ENCODE results near the gene ZNF384. TPM values are rescaled to one million over a fixed set of nuclear protein-coding genes. Genes with fewer than 3 reads are reported as not detected.

Gene ZNF384
- total and polyA plus RNA-seq, 2 experiments from 2014 or later, result 20.5 to 35.9 TPM

Small RNA genes within 50 kb of the gene (small RNA-seq; reads per million reads assigned to genes)
- not detected for gene RNU6-781P (ENCODE audit: low replicate concordance)

Other genes with a start within 250 kb of the ZNF384 start
- not detected in 2 replicates for gene CD27, start 244.4 kb downstream of the ZNF384 start, total RNA-seq (2014; rRNA removed; shearing (Covaris generic))
- 0.49 and 0.53 TPM in 2 replicates for gene CD27, start 244.4 kb downstream of the ZNF384 start, polyA plus RNA-seq (2016; fragmentation: Nextera tagmentation; extraction: Ambion mirVana)
- 0.59 and 0.66 TPM in 2 replicates for gene TAPBPL, start 237.3 kb downstream of the ZNF384 start, total RNA-seq (2014; rRNA removed; shearing (Covaris generic))
- 0.52 and 0.65 TPM in 2 replicates for gene TAPBPL, start 237.3 kb downstream of the ZNF384 start, polyA plus RNA-seq (2016; fragmentation: Nextera tagmentation; extraction: Ambion mirVana)
- 13.9 and 18.3 TPM in 2 replicates for gene VAMP1, start 218.7 kb downstream of the ZNF384 start, total RNA-seq (2014; rRNA removed; shearing (Covaris generic))
- gene VAMP1, start 218.7 kb downstream of the ZNF384 start, polyA plus RNA-seq (2016; fragmentation: Nextera tagmentation; extraction: Ambion mirVana), result 11.2 and 16.1 TPM in 2 replicates
- gene MRPL51, start 196.1 kb downstream of the ZNF384 start, total RNA-seq (2014; rRNA removed; shearing (Covaris generic)), result 75.1 and 93.9 TPM in 2 replicates
- 432 and 463 TPM in 2 replicates for gene MRPL51, start 196.1 kb downstream of the ZNF384 start, polyA plus RNA-seq (2016; fragmentation: Nextera tagmentation; extraction: Ambion mirVana)
- 217 and 389 TPM in 2 replicates for gene NCAPD2, start 195.3 kb downstream of the ZNF384 start, total RNA-seq (2014; rRNA removed; shearing (Covaris generic))
- 32.7 and 34.2 TPM in 2 replicates for gene NCAPD2, start 195.3 kb downstream of the ZNF384 start, polyA plus RNA-seq (2016; fragmentation: Nextera tagmentation; extraction: Ambion mirVana)
- 5,269 and 5,853 TPM in 2 replicates for gene GAPDH, start 154.9 kb downstream of the ZNF384 start, total RNA-seq (2014; rRNA removed; shearing (Covaris generic))
- 6,140 and 6,219 TPM in 2 replicates for gene GAPDH, start 154.9 kb downstream of the ZNF384 start, polyA plus RNA-seq (2016; fragmentation: Nextera tagmentation; extraction: Ambion mirVana)
- 8.8 and 12.9 TPM in 2 replicates for gene IFFO1, start 133.3 kb downstream of the ZNF384 start, total RNA-seq (2014; rRNA removed; shearing (Covaris generic))
- gene IFFO1, start 133.3 kb downstream of the ZNF384 start, polyA plus RNA-seq (2016; fragmentation: Nextera tagmentation; extraction: Ambion mirVana), result 8.9 and 11.2 TPM in 2 replicates
- gene NOP2, start 121.1 kb downstream of the ZNF384 start, total RNA-seq (2014; rRNA removed; shearing (Covaris generic)), result 67.2 and 67.9 TPM in 2 replicates
- 63.3 and 63.4 TPM in 2 replicates for gene NOP2, start 121.1 kb downstream of the ZNF384 start, polyA plus RNA-seq (2016; fragmentation: Nextera tagmentation; extraction: Ambion mirVana)
- gene CHD4, start 82.0 kb downstream of the ZNF384 start, total RNA-seq (2014; rRNA removed; shearing (Covaris generic)), result 301 and 351 TPM in 2 replicates
- gene CHD4, start 82.0 kb downstream of the ZNF384 start, polyA plus RNA-seq (2016; fragmentation: Nextera tagmentation; extraction: Ambion mirVana), result 317 and 370 TPM in 2 replicates
- 0.38 and 0.89 TPM in 2 replicates for gene LPAR5, start 53.4 kb downstream of the ZNF384 start, total RNA-seq (2014; rRNA removed; shearing (Covaris generic))
- gene LPAR5, start 53.4 kb downstream of the ZNF384 start, polyA plus RNA-seq (2016; fragmentation: Nextera tagmentation; extraction: Ambion mirVana), result 0.32 and 0.38 TPM in 2 replicates
- 2.2 TPM in 1 of 2 replicates, not detected in the other for gene ACRBP, start 41.9 kb downstream of the ZNF384 start, total RNA-seq (2014; rRNA removed; shearing (Covaris generic))
- gene ACRBP, start 41.9 kb downstream of the ZNF384 start, polyA plus RNA-seq (2016; fragmentation: Nextera tagmentation; extraction: Ambion mirVana), result 0.70 TPM in 1 of 2 replicates, not detected in the other
- gene ING4, start 26.3 kb downstream of the ZNF384 start, total RNA-seq (2014; rRNA removed; shearing (Covaris generic)), result 22.0 and 27.7 TPM in 2 replicates
- 25.5 and 29.6 TPM in 2 replicates for gene ING4, start 26.3 kb downstream of the ZNF384 start, polyA plus RNA-seq (2016; fragmentation: Nextera tagmentation; extraction: Ambion mirVana)
- 2.0 and 2.2 TPM in 2 replicates for gene PIANP, start 11.4 kb upstream of the ZNF384 start, total RNA-seq (2014; rRNA removed; shearing (Covaris generic))
- 6.4 and 7.7 TPM in 2 replicates for gene PIANP, start 11.4 kb upstream of the ZNF384 start, polyA plus RNA-seq (2016; fragmentation: Nextera tagmentation; extraction: Ambion mirVana)
- 51.9 and 53.9 TPM in 2 replicates for gene COPS7A, start 34.7 kb upstream of the ZNF384 start, total RNA-seq (2014; rRNA removed; shearing (Covaris generic))
- gene COPS7A, start 34.7 kb upstream of the ZNF384 start, polyA plus RNA-seq (2016; fragmentation: Nextera tagmentation; extraction: Ambion mirVana), result 36.9 and 37.7 TPM in 2 replicates
- 289 and 292 TPM in 2 replicates for gene MLF2, start 63.8 kb upstream of the ZNF384 start, total RNA-seq (2014; rRNA removed; shearing (Covaris generic))
- gene MLF2, start 63.8 kb upstream of the ZNF384 start, polyA plus RNA-seq (2016; fragmentation: Nextera tagmentation; extraction: Ambion mirVana), result 280 and 283 TPM in 2 replicates
- 82.4 and 111 TPM in 2 replicates for gene PTMS, start 77.0 kb upstream of the ZNF384 start, total RNA-seq (2014; rRNA removed; shearing (Covaris generic))
- gene PTMS, start 77.0 kb upstream of the ZNF384 start, polyA plus RNA-seq (2016; fragmentation: Nextera tagmentation; extraction: Ambion mirVana), result 238 and 270 TPM in 2 replicates
- gene LAG3, start 83.1 kb upstream of the ZNF384 start, total RNA-seq (2014; rRNA removed; shearing (Covaris generic)), result 1.0 and 4.7 TPM in 2 replicates
- gene LAG3, start 83.1 kb upstream of the ZNF384 start, polyA plus RNA-seq (2016; fragmentation: Nextera tagmentation; extraction: Ambion mirVana), result 3.7 and 3.9 TPM in 2 replicates
- gene CD4, start 100.2 kb upstream of the ZNF384 start, total RNA-seq (2014; rRNA removed; shearing (Covaris generic)), result 1.5 and 2.2 TPM in 2 replicates
- gene CD4, start 100.2 kb upstream of the ZNF384 start, polyA plus RNA-seq (2016; fragmentation: Nextera tagmentation; extraction: Ambion mirVana), result 2.0 and 2.1 TPM in 2 replicates
- gene GPR162, start 132.4 kb upstream of the ZNF384 start, total RNA-seq (2014; rRNA removed; shearing (Covaris generic)), result 3.0 and 5.0 TPM in 2 replicates
- gene GPR162, start 132.4 kb upstream of the ZNF384 start, polyA plus RNA-seq (2016; fragmentation: Nextera tagmentation; extraction: Ambion mirVana), result 4.7 and 5.0 TPM in 2 replicates
- 38.2 and 39.2 TPM in 2 replicates for gene P3H3, start 139.0 kb upstream of the ZNF384 start, total RNA-seq (2014; rRNA removed; shearing (Covaris generic))
- gene P3H3, start 139.0 kb upstream of the ZNF384 start, polyA plus RNA-seq (2016; fragmentation: Nextera tagmentation; extraction: Ambion mirVana), result 15.8 and 16.4 TPM in 2 replicates
- 3.3 and 8.2 TPM in 2 replicates for gene GNB3, start 151.6 kb upstream of the ZNF384 start, total RNA-seq (2014; rRNA removed; shearing (Covaris generic))
- 3.6 and 5.4 TPM in 2 replicates for gene GNB3, start 151.6 kb upstream of the ZNF384 start, polyA plus RNA-seq (2016; fragmentation: Nextera tagmentation; extraction: Ambion mirVana)
- gene CDCA3, start 161.9 kb upstream of the ZNF384 start, total RNA-seq (2014; rRNA removed; shearing (Covaris generic)), result 37.2 and 47.4 TPM in 2 replicates
- gene CDCA3, start 161.9 kb upstream of the ZNF384 start, polyA plus RNA-seq (2016; fragmentation: Nextera tagmentation; extraction: Ambion mirVana), result 75.6 and 79.2 TPM in 2 replicates
- gene USP5, start 162.8 kb upstream of the ZNF384 start, total RNA-seq (2014; rRNA removed; shearing (Covaris generic)), result 97.2 and 109 TPM in 2 replicates
- 35.0 and 35.1 TPM in 2 replicates for gene USP5, start 162.8 kb upstream of the ZNF384 start, polyA plus RNA-seq (2016; fragmentation: Nextera tagmentation; extraction: Ambion mirVana)
- gene TPI1, start 178.2 kb upstream of the ZNF384 start, total RNA-seq (2014; rRNA removed; shearing (Covaris generic)), result 731 and 822 TPM in 2 replicates
- gene TPI1, start 178.2 kb upstream of the ZNF384 start, polyA plus RNA-seq (2016; fragmentation: Nextera tagmentation; extraction: Ambion mirVana), result 737 and 748 TPM in 2 replicates
- 7.6 and 13.1 TPM in 2 replicates for gene SPSB2, start 183.9 kb upstream of the ZNF384 start, total RNA-seq (2014; rRNA removed; shearing (Covaris generic))
- gene SPSB2, start 183.9 kb upstream of the ZNF384 start, polyA plus RNA-seq (2016; fragmentation: Nextera tagmentation; extraction: Ambion mirVana), result 8.2 and 10.4 TPM in 2 replicates
- gene LRRC23, start 215.4 kb upstream of the ZNF384 start, total RNA-seq (2014; rRNA removed; shearing (Covaris generic)), result 2.5 and 9.1 TPM in 2 replicates
- 2.4 and 2.9 TPM in 2 replicates for gene LRRC23, start 215.4 kb upstream of the ZNF384 start, polyA plus RNA-seq (2016; fragmentation: Nextera tagmentation; extraction: Ambion mirVana)
- gene ENO2, start 225.2 kb upstream of the ZNF384 start, total RNA-seq (2014; rRNA removed; shearing (Covaris generic)), result 50.8 and 53.5 TPM in 2 replicates
- 43.5 and 50.0 TPM in 2 replicates for gene ENO2, start 225.2 kb upstream of the ZNF384 start, polyA plus RNA-seq (2016; fragmentation: Nextera tagmentation; extraction: Ambion mirVana)
- gene ATN1, start 238.6 kb upstream of the ZNF384 start, total RNA-seq (2014; rRNA removed; shearing (Covaris generic)), result 49.6 and 52.8 TPM in 2 replicates
- gene ATN1, start 238.6 kb upstream of the ZNF384 start, polyA plus RNA-seq (2016; fragmentation: Nextera tagmentation; extraction: Ambion mirVana), result 27.2 and 29.5 TPM in 2 replicates

Data from GM23338 (cell line).